HepG2 (cell line): ENCODE measurements around the gene ZNF213. TPM values are rescaled to one million over a fixed set of nuclear protein-coding genes. Genes with fewer than 3 reads are reported as not detected.

Experiments
- ATAD3A ChIP-seq: sonication (generic); formaldehyde crosslinking; IDR thresholded peaks from 2 replicates; pipeline ENCODE4 v1.4.0; 2020; ENCODE audit warnings: missing genetic modification reagents
- ATF6 ChIP-seq: sonication (generic); formaldehyde crosslinking; conservative IDR thresholded peaks from 2 replicates; pipeline ENCODE4 v1.4.0; 2020; ENCODE audit warnings: missing genetic modification reagents
- CBX1 ChIP-seq: IDR thresholded peaks from one replicate; pipeline ENCODE4 v1.6.1; 2016; ENCODE audit warnings: antibody characterized with exemption, low read depth
- CEBPB ChIP-seq: IDR thresholded peaks from 2 replicates; pipeline ENCODE4 v1.6.1; 2011; ENCODE audit warnings: low read depth, low read length, improper control_type of control experiment, borderline replicate concordance
- GABPB1 ChIP-seq: IDR thresholded peaks from 2 replicates; pipeline ENCODE4 v1.6.1; 2016; ENCODE audit warnings: mild to moderate bottlenecking, missing genetic modification reagents, moderate library complexity, missing compliant biosample characterization
- GPBP1L1 ChIP-seq: sonication (generic); formaldehyde crosslinking; IDR thresholded peaks from 2 replicates; pipeline ENCODE4 v1.5.0; 2020; ENCODE audit warnings: mild to moderate bottlenecking, missing genetic modification reagents
- HNRNPL ChIP-seq: fragments of 200-400 bp; formaldehyde crosslinking; IDR thresholded peaks from 2 replicates; pipeline ENCODE4 v1.6.1; 2017; ENCODE audit warnings: mild to moderate bottlenecking, low read depth, low read length
- LCORL ChIP-seq, 2 experiments: fragments of 450-650 bp in 1 of 2; sonication (generic) in 1 of 2; formaldehyde crosslinking in 1 of 2; IDR thresholded peaks; 2 replicates each; pipeline versions ENCODE4 v1.5.0 to v1.6.1; 2017 to 2020; ENCODE audit warnings: antibody characterized with exemption in 1 of 2, missing genetic modification reagents in 1 of 2
- LRRFIP1 ChIP-seq: sonication (generic); formaldehyde crosslinking; conservative IDR thresholded peaks from 2 replicates; pipeline ENCODE4 v1.4.0; 2020; ENCODE audit warnings: missing genetic modification reagents
- MXD1 ChIP-seq: sonication (generic); formaldehyde crosslinking; IDR thresholded peaks from 2 replicates; pipeline ENCODE4 v1.4.0; 2020; ENCODE audit warnings: mild to moderate bottlenecking, missing genetic modification reagents
- NBN ChIP-seq: fragments of 450-650 bp; conservative IDR thresholded peaks from 2 replicates; pipeline ENCODE4 v1.6.1; 2017
- NCOA1 ChIP-seq: sonication (generic); formaldehyde crosslinking; IDR thresholded peaks from 2 replicates; pipeline ENCODE4 v1.9.0; 2021; ENCODE audit warnings: missing genetic modification reagents
- RBM22 ChIP-seq: fragments of 200-400 bp; formaldehyde crosslinking; optimal IDR thresholded peaks from 2 replicates; pipeline ENCODE3; 2017; ENCODE audit warnings: mild to moderate bottlenecking, low read length, moderate library complexity
- RBM39 ChIP-seq: fragments of 200-400 bp; formaldehyde crosslinking; IDR thresholded peaks from one replicate; pipeline ENCODE4 v1.6.1; 2018; ENCODE audit warnings: antibody characterized with exemption, mild to moderate bottlenecking, low read depth, low read length; ENCODE audit not compliant: poor library complexity, severe bottlenecking
- TBL1XR1 ChIP-seq: fragments of 150-350 bp; IDR thresholded peaks from 2 replicates; pipeline ENCODE4 v1.6.1; 2014; ENCODE audit warnings: borderline replicate concordance, low read length; ENCODE audit not compliant: partially characterized antibody
- TEAD3 ChIP-seq: optimal IDR thresholded peaks from 2 replicates; pipeline ENCODE3; 2016; ENCODE audit warnings: borderline replicate concordance
- TFE3 ChIP-seq: IDR thresholded peaks from 2 replicates; pipeline ENCODE4 v1.6.1; 2016
- ZBTB14 ChIP-seq: sonication (generic); formaldehyde crosslinking; IDR thresholded peaks from 2 replicates; pipeline ENCODE4 v1.4.0; 2020; ENCODE audit warnings: missing genetic modification reagents
- ZBTB21 ChIP-seq: sonication (generic); formaldehyde crosslinking; IDR thresholded peaks from 2 replicates; pipeline ENCODE4 v1.4.0; 2020; ENCODE audit warnings: missing genetic modification reagents
- ZNF496 ChIP-seq: sonication (generic); formaldehyde crosslinking; IDR thresholded peaks from 2 replicates; pipeline ENCODE4 v1.8.1; 2023; ENCODE audit warnings: mild to moderate bottlenecking, moderate library complexity, missing genetic modification reagents; ENCODE audit not compliant: insufficient replicate concordance
- polyA plus RNA-seq, 8 experiments: library from polyadenylated mRNA; depleted of rRNA in 3 of 8; stranded (reverse) in 7 of 8; unstranded in 1 of 8; fragments of >200 nt; fragmentation: Illumina TruSeq in 4 of 8; extraction: Trizol in 4 of 8; gene quantifications; 2 replicates each; pipeline versions ENCODE4 v1.2.1 to v1.2.3, GENCODE V29; 2011 to 2016; ENCODE audit warnings: low read depth in 4 of 8, missing spikeins in 1 of 8, mixed read lengths in 1 of 8; ENCODE audit not compliant: insufficient read depth in 1 of 8
- total RNA-seq, 5 experiments: library from RNA; depleted of rRNA; stranded (reverse); fragments of >200 nt; fragmentation: Illumina TruSeq; extraction: Trizol; gene quantifications; 2 replicates each; pipeline ENCODE4 v1.2.3, GENCODE V29; 2016; ENCODE audit warnings: low read depth in 1 of 5

Gene ZNF213
- total and polyA plus RNA-seq, 2 of the 13 experiments (the other 11 are each of a cell fraction or from before 2014, with no cell fraction given) = 0.59 to 0.97 TPM

- TF ChIP-seq ZBTB21 (CRISPR knock-in tag) (no peak), MXD1 (CRISPR knock-in tag) (no peak), RBM39 (peak; percentile 16), CEBPB (no peak), CBX1 (peak; percentile 89), LCORL (IDR thresholded peaks at IDR 0.05) (no peak), LCORL (CRISPR knock-in tag; IDR thresholded peaks at IDR 0.05) (peak; percentile 81), GABPB1 (CRISPR knock-in tag) (peak; percentile 77), NBN (no peak), ZNF496 (CRISPR knock-in tag) (no peak), TFE3 (peak; percentile 72), TEAD3 (CRISPR knock-in tag) (no peak), HNRNPL (no peak), NCOA1 (CRISPR knock-in tag) (no peak), GPBP1L1 (CRISPR knock-in tag) (no peak), ATAD3A (CRISPR knock-in tag) (no peak), TBL1XR1 (peak; percentile 84), RBM22 (peak; percentile 98), ATF6 (no peak), LRRFIP1 (CRISPR knock-in tag) (no peak), ZBTB14 (CRISPR knock-in tag) (no peak)
Measured at GRCh38 chr16:3150346-3151218, 15.8 kb downstream of the ZNF213 start (continued).
